ENCODE measurements around the gene THTPA. TPM values are rescaled to one million over a fixed set of nuclear protein-coding genes. Genes with fewer than 3 reads are reported as not detected.

THTPA gene
- total and polyA plus RNA-seq, 7 donors = 8.9 to 35.4 (median 22.0) TPM

GRCh38 chr14:23521785-23522640 is 34.1 kb upstream of the THTPA start:
- intact Hi-C loops (cut with DNase I) = no loop called here
- WGBS, 2 donors = 80 to 89% methylated on average over 20 of the region's 20 CpGs
- no peak overlapping the region for H3K27ac ChIP-seq
- no peaks in the 10 kb centered on the region for H3K27me3 ChIP-seq
- H3K9me3 ChIP-seq = no peaks in the 10 kb centered on the region
- TF ChIP-seq CTCF (IDR thresholded peaks at IDR 0.05) (no peak), EP300 (IDR thresholded peaks at IDR 0.05) (no peak), POLR2A (IDR thresholded peaks at IDR 0.05) (no peak), POLR2AphosphoS5 (IDR thresholded peaks at IDR 0.05) (no peak)
- DNase-seq = no peak
- H3K4me1 ChIP-seq = no peaks in the 10 kb centered on the region
- H3K36me3 ChIP-seq = peaks cover 0 to 6% (median 0%) of the 10 kb centered on the region in 4 donors
- H3K4me3 ChIP-seq = no peak overlapping the region

GRCh38 chr14:23522643-23523198 is 33.4 kb upstream of the THTPA start:
- no peak overlapping the region for H3K27ac ChIP-seq
- DNase-seq = no peak
- no peaks in the 10 kb centered on the region for H3K27me3 ChIP-seq
- intact Hi-C loops (cut with DNase I) = no loop called here
- TF ChIP-seq CTCF (IDR thresholded peaks at IDR 0.05) (no peak), EP300 (IDR thresholded peaks at IDR 0.05) (no peak), POLR2AphosphoS5 (IDR thresholded peaks at IDR 0.05) (no peak), POLR2A (IDR thresholded peaks at IDR 0.05) (no peak)
- peaks cover 0 to 6% (median 0%) of the 10 kb centered on the region in 4 donors for H3K36me3 ChIP-seq
- H3K4me1 ChIP-seq = no peaks in the 10 kb centered on the region
- 91 to 94% methylated on average over 9 of the region's 9 CpGs for WGBS, 2 donors
- H3K4me3 ChIP-seq = no peak overlapping the region
- no peaks in the 10 kb centered on the region for H3K9me3 ChIP-seq

- TF ChIP-seq EP300 (IDR thresholded peaks at IDR 0.05) = no peak
- no peak for TF ChIP-seq CTCF (IDR thresholded peaks at IDR 0.05)
- TF ChIP-seq POLR2A (IDR thresholded peaks at IDR 0.05) = no peak
- TF ChIP-seq POLR2AphosphoS5 (IDR thresholded peaks at IDR 0.05) = no peak
- Histone ChIP-seq H3K36me3 (peaks cover 0 to 6% (median 0%) of the 10 kb centered on the region in 4 donors), H3K27ac (no peak overlapping the region), H3K4me3 (no peak overlapping the region), H3K4me1 (no peaks in the 10 kb centered on the region), H3K27me3 (no peaks in the 10 kb centered on the region), H3K9me3 (no peaks in the 10 kb centered on the region)
- DNase-seq = no peak
- intact Hi-C loops (cut with DNase I) = no loop called here
- WGBS, 2 donors = 94 to 95% methylated on average over 16 of the region's 16 CpGs
Measured at GRCh38 chr14:23523229-23524016, 32.6 kb upstream of the THTPA start.

GRCh38 chr14:23524954-23525353 is 31.1 kb upstream of the THTPA start:
- H3K4me3 ChIP-seq = no peak overlapping the region
- TF ChIP-seq CTCF (IDR thresholded peaks at IDR 0.05) (no peak), POLR2A (IDR thresholded peaks at IDR 0.05) (no peak), POLR2AphosphoS5 (IDR thresholded peaks at IDR 0.05) (no peak), EP300 (IDR thresholded peaks at IDR 0.05) (no peak)
- H3K27ac ChIP-seq = no peak overlapping the region
- no peaks in the 10 kb centered on the region for H3K4me1 ChIP-seq
- H3K36me3 ChIP-seq = peaks cover 0 to 6% (median 0%) of the 10 kb centered on the region in 4 donors
- WGBS, 2 donors = 95 to 96% methylated on average over 14 of the region's 14 CpGs
- H3K27me3 ChIP-seq = no peaks in the 10 kb centered on the region
- H3K9me3 ChIP-seq = no peaks in the 10 kb centered on the region
- no peak for DNase-seq
- intact Hi-C loops (cut with DNase I) = no loop called here
